Thyroid gland (tissue), 4 donors: ENCODE results near the gene POLD1. TPM values are rescaled to one million over a fixed set of nuclear protein-coding genes. Genes with fewer than 3 reads are reported as not detected.

Experiments
- DNase-seq, 2 donors: peaks; one replicate each; pipeline ENCODE4 v3.0.0-alpha.2; 2019
- H3K27ac ChIP-seq, 3 donors: fragments of 200-600 bp; sonication (generic); 1 replicate in 2 of 3; 2 replicates in 1 of 3; pipeline ENCODE4 v1.5.1; 2016 to 2019; ENCODE audit warnings: mild to moderate bottlenecking in 1 of 3, moderate library complexity in 1 of 3
- H3K27me3 ChIP-seq: fragments of 200-600 bp; sonication (generic); one replicate; pipeline ENCODE4 v1.5.1; 2019
- H3K36me3 ChIP-seq, 2 donors: fragments of 200-600 bp; sonication (generic); one replicate each; pipeline ENCODE4 v1.5.1; 2016 to 2019
- H3K4me1 ChIP-seq, 2 donors: fragments of 200-600 bp; sonication (generic); one replicate each; pipeline ENCODE4 v1.5.1; 2017 to 2019
- H3K4me3 ChIP-seq, 3 donors: fragments of 200-600 bp; sonication (generic); replicated peaks in 1 of 3; 1 replicate in 2 of 3; 2 replicates in 1 of 3; pipeline ENCODE4 v1.5.1; 2016; ENCODE audit warnings: mild to moderate bottlenecking in 1 of 3
- H3K9me3 ChIP-seq: fragments of 200-600 bp; sonication (generic); one replicate; pipeline ENCODE4 v1.5.1; 2017
- CTCF ChIP-seq, 6 experiments: fragments of 200-600 bp in 3 of 6; fragments of 450-650 bp in 3 of 6; sonication (generic) in 3 of 6; IDR thresholded peaks; one replicate each; pipeline ENCODE4 v1.5.1; 2016 to 2019; ENCODE audit warnings: antibody characterized with exemption in 6 of 6, mild to moderate bottlenecking in 2 of 6, inconsistent platforms in 1 of 6, moderate library complexity in 1 of 6
- POLR2A ChIP-seq, 2 donors: fragments of 450-650 bp; IDR thresholded peaks; one replicate each; pipeline ENCODE4 v1.6.1; 2017; ENCODE audit warnings: antibody characterized with exemption in 2 of 2, mild to moderate bottlenecking in 2 of 2, moderate library complexity in 1 of 2
- WGBS, 2 donors: methylation state at CpG; one replicate each; pipeline ENCODE4 v1.1.5; 2017; 5-methylcytosine and 5-hydroxymethylcytosine counted together
- intact Hi-C: fragments of 100-400 bp; cut with DNase I; formaldehyde crosslinking; loops from one replicate; pipeline ENCODE4 v1.15.1; 2023
- total RNA-seq, 4 donors: library from RNA; depleted of rRNA; stranded (reverse); fragments of >200 nt; gene quantifications; one replicate each; pipeline ENCODE4 v1.2.3, GENCODE V29; 2016

POLD1 gene
- total RNA-seq, 4 donors from 2014 or later, result 12.9 to 27.5 (median 19.0) TPM

DNA sequence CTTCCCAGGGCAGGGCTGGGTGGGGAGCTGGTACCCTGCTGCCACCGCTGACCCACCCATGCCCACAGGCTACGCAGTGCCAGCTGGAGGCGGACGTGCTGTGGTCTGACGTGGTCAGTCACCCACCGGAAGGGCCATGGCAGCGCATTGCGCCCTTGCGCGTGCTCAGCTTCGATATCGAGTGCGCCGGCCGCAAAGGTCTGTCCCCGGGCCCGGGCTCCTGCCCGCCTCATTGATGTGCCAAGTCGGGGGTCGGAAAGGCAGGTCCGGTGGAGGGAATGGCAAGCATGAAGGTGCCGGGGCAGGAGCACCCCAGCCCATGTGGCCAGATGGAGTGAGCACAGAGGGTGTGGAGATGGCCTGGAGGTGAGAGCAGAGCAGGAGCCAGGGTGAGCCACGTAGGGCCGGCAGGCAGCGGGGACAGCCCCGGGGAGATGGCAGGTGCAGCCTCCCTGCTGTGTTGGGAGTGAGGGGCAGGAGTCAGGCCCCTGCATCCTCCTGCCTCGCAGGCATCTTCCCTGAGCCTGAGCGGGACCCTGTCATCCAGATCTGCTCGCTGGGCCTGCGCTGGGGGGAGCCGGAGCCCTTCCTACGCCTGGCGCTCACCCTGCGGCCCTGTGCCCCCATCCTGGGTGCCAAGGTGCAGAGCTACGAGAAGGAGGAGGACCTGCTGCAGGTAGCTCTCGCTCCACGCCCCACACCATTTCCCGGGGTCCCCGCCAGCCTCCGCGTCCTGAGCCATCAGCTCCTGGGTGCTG lies 18.6 kb downstream of the POLD1 start:
- Histone ChIP-seq H3K27me3 (no peaks in the 10 kb centered on the region), H3K4me1 (no peaks in the 10 kb centered on the region), H3K9me3 (no peaks in the 10 kb centered on the region), H3K27ac (no peak overlapping the region), H3K36me3 (no peaks in the 10 kb centered on the region), H3K4me3 (no peak overlapping the region)
- intact Hi-C loops, result no loop called here
- 97 to 98% methylated on average over 17 to 30 of the region's 41 CpGs for WGBS, 2 donors
- TF ChIP-seq POLR2A (IDR thresholded peaks at IDR 0.05), result no peak
- no peak for TF ChIP-seq CTCF (IDR thresholded peaks at IDR 0.05)
- no peak for DNase-seq

DNA sequence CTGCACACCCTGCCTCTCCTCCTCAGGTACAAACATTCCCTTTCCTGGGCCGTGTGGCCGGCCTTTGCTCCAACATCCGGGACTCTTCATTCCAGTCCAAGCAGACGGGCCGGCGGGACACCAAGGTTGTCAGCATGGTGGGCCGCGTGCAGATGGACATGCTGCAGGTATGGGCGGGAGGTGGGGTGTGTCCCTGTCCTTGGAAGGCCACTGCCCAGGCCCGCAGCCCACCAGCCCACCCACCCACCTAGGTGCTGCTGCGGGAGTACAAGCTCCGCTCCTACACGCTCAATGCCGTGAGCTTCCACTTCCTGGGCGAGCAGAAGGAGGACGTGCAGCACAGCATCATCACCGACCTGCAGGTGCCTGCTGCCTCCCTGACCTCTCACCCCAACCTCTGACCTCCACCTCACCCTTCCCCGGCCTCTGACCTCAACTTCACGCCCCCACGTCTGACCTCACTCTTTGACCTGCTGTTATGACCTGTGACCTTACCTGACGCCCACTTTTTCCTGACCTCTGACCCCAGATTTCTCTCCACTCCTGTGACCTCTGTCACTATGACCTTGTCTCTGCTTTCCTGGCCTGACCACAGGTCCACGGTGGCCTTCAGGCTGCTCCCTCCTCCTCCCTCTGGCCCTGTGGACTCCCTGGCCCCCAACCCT lies 22.1 kb downstream of the POLD1 start:
- Histone ChIP-seq H3K4me3 (no peak overlapping the region), H3K36me3 (no peaks in the 10 kb centered on the region), H3K9me3 (no peaks in the 10 kb centered on the region), H3K27ac (no peak overlapping the region), H3K4me1 (no peaks in the 10 kb centered on the region), H3K27me3 (no peaks in the 10 kb centered on the region)
- no peak for TF ChIP-seq CTCF (IDR thresholded peaks at IDR 0.05)
- TF ChIP-seq POLR2A (IDR thresholded peaks at IDR 0.05), result no peak
- intact Hi-C loops, result no loop called here
- no peak for DNase-seq
- WGBS, 2 donors, result 93 to 96% methylated on average over 19 to 21 of the region's 22 CpGs

DNA sequence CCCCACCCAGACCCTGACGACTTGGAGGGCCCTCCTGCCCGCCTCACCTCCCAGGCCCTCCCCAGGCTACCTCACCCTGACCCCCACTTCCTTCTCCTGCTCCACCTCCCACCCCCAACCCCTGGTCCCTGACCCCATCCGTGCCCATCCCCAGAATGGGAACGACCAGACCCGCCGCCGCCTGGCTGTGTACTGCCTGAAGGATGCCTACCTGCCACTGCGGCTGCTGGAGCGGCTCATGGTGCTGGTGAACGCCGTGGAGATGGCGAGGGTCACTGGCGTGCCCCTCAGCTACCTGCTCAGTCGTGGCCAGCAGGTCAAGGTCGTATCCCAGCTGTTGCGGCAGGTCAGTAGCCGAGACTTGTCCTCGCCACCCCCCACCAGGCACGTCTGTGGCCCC lies 22.7 kb downstream of the POLD1 start:
- no peaks in the 10 kb centered on the region for H3K36me3 ChIP-seq
- intact Hi-C loops, result no loop called here
- H3K27me3 ChIP-seq, result no peaks in the 10 kb centered on the region
- H3K4me3 ChIP-seq, result no peak overlapping the region
- H3K27ac ChIP-seq, result no peak overlapping the region
- WGBS, 2 donors, result 96 to 97% methylated on average over 19 of the region's 19 CpGs
- no peak for TF ChIP-seq POLR2A (IDR thresholded peaks at IDR 0.05)
- no peak for TF ChIP-seq CTCF (IDR thresholded peaks at IDR 0.05)
- H3K9me3 ChIP-seq, result no peaks in the 10 kb centered on the region
- no peaks in the 10 kb centered on the region for H3K4me1 ChIP-seq
- DNase-seq, result no peak

DNA sequence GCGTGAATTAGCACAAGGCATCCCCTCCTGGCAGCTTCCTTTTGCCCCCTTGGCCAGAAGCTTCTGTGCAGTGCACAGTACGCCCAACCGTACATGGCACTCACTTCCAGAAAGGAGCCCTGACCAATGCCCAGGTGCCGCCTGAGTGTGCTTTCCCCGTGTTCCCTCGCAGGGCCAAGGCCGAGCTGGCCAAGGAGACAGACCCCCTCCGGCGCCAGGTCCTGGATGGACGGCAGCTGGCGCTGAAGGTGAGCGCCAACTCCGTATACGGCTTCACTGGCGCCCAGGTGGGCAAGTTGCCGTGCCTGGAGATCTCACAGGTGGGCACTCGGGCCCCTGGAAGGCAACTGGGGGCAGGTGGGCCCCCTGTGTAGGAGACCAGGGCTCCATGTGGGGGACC lies 25.2 kb downstream of the POLD1 start:
- Histone ChIP-seq H3K4me3 (no peak overlapping the region), H3K27ac (no peak overlapping the region), H3K27me3 (no peaks in the 10 kb centered on the region), H3K9me3 (no peaks in the 10 kb centered on the region), H3K4me1 (no peaks in the 10 kb centered on the region), H3K36me3 (no peaks in the 10 kb centered on the region)
- DNase-seq, result no peak
- TF ChIP-seq CTCF (IDR thresholded peaks at IDR 0.05), result no peak
- no peak for TF ChIP-seq POLR2A (IDR thresholded peaks at IDR 0.05)
- intact Hi-C loops, result no loop called here
- 100% methylated on average over 9 to 10 of the region's 17 CpGs for WGBS, 2 donors

DNA sequence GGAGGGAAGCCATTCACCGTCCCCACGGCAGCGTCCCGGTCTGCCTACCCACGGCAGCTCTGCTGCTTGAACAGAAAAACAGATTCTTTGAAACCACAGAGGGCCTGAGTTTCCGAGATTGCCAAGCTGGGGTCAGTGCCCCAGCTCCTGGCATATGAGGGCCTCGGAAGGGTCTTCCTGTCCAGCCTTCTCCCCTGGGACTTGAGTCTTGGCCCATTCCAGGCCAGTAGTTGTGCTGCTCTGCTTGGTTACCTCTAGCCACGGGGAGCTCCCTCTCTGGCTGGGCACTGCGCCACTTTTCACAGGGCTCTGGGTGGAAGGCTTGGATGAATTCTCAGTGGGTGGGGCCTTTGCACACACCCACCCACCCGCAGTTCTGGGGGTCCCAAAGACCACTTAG lies 26.0 kb downstream of the POLD1 start:
- Histone ChIP-seq H3K9me3 (no peaks in the 10 kb centered on the region), H3K27ac (no peak overlapping the region), H3K4me3 (no peak overlapping the region), H3K36me3 (no peaks in the 10 kb centered on the region), H3K4me1 (peaks cover 0 to 6% of the 10 kb centered on the region in 2 donors), H3K27me3 (no peaks in the 10 kb centered on the region)
- intact Hi-C loops, result no loop called here
- DNase-seq, result no peak
- no peak for TF ChIP-seq POLR2A (IDR thresholded peaks at IDR 0.05)
- no peak for TF ChIP-seq CTCF (IDR thresholded peaks at IDR 0.05)
- WGBS, 2 donors, result 89 to 90% methylated on average over 8 of the region's 10 CpGs
